Measurements from ENCODE around the gene STK4.
A peak's percentile ranks its signal among the peaks of the same experiment; 100 is the strongest.
"Not testable (repeated sequence)": the region's sequence is repeated elsewhere in the genome, so short reads cannot be mapped to it uniquely, and the experiment has no call there.

STK4 gene

DNA sequence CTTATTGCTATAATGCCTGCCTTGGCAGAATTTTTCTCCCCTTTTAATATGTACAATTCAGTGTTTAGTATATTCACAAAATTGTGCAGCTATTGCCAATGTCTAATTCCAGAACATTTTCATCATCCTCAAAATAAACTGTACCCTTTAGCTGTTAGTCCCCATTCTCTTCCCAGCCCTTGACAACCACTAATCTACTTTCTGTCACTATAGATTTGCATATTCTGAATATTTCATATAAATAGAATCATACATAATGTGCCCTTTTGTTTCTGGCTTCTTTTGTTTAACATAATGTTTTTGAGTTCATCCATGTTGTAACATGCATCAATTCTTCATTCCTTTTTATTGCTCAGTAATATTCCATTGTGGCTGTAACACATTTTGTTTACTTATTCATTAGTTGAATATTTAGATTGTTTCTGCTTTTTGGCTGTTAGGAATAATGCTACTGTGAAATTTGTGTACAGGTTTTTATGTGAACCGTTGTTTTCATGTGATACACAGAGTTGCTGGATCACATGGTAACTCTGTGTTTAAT is 22.4 kb downstream of the STK4 start:
- DNase-seq (ENCODE audit: low read depth), result no peak

DNA sequence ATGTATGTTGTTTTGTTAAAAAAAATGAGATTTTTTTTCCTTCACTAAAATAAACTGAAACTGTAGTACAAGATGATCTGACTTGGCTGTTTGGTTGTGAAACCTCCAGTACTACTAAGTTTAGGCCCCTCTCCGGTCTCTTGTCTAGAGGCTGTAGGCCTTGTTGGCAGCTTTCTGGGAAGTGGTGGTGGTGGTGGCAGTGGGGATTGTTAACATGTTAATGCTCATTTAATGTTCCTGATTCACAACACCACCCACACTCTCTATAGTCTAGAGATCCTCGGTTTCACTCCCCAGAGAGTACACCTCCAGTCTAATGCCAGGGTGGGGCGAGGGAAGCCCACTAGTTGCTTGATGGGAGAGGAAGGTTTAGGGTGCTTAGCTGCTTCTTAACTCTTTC is 24.1 kb downstream of the STK4 start:
- DNase-seq (ENCODE audit: low read depth), result no peak

DNA sequence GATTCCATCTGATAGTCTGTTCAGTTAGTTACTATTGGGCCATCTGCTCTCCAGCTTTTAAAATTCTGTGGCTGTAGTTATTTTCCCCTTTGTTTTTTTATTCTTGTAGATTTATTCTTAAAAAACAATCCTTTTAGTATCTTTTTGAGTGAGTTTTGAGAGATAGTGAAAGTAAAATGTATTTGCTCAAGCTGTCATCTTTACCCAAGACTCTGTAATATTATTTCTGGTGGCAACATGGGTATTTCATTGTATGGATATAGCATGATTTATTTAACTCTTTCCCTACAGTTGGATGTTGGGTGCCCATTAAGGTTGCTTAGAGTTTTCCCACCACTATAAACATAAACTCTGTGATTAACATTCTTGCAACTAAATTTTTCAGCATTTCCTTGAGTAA is 24.6 kb downstream of the STK4 start:
- DNase-seq (ENCODE audit: low read depth), result no peak

DNA sequence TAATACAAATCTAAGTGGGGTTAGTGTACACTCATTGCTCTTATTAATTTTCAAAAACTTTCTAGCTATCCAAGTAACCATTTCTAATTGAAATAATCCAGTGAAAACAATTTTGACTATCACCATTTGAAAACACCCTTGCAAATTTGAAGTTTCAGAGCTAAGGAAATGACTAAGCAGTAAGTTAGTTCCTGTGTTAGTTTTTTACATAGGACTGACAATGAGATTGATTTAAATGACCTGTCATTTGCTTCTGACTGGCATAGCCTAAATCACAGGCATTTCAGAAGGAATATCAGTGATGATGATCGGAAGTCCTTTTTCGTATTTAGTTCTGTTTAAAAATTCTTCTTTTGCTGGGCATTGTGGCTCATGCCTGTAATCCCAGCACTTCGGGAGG is 27.0 kb downstream of the STK4 start:
- DNase-seq (ENCODE audit: low read depth), result no peak

DNA sequence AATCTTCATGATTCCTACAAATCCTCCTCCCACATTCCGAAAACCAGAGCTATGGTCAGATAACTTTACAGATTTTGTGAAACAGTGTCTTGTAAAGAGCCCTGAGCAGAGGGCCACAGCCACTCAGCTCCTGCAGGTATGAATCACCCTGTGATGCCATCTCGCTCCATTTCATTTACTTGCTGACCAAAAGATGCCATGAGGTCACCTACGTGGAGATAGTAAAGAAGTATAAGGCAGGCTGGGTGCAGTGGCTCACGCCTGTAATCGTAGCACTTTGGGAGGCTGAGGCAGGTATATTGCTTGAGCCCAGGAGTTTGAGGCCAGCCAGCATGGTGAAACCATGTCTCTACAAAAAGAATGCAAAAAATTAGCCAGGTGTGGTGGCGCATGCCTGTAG is 30.9 kb downstream of the STK4 start:
- DNase-seq (ENCODE audit: low read depth), result no peak

DNA sequence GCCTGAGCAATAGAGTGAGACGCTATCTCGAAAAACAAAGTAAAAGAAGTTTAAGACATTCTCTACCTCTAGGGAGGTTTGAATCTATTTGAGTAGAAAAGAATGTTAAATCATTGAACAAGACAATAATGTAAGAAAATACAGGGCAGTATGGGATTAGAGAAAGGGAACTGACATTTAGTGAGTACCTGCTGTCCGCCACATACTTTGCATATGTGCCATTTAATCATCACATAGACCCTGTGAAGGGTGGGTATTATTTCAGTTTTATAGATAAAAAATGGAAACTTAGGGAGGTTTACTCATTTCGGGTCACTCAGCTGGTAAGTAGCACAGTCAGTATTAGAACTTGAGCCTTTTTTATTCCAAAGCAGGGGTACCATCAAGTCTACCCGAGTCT is 31.4 kb downstream of the STK4 start:
- no peak for DNase-seq (ENCODE audit: low read depth)

GRCh38 chr20:45008521-45009049 is 42.3 kb downstream of the STK4 start:
- no peak for DNase-seq (ENCODE audit: low read depth)

DNA sequence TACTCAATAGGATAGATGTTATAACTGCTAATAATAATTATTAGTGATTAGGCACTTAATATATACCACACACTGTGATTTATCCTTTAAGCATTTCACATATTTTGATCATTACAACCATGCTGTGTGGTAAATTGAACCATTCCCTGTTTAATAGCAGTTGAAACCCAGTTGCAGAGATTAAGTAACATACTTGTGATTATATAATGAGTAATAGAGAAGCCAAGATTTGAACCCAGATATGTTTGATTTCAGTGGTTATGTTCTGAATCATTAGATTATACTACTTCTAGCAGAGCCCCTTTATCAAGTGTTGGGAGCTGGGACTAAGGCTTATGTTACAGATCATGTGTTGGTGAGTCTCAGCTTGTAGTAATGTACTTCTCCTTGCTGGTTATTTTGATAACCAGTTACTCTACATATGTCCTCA is 44.1 kb downstream of the STK4 start:
- DNase-seq (ENCODE audit: low read depth), result no peak

GRCh38 chr20:45011108-45011526 is 44.8 kb downstream of the STK4 start:
- no peak for DNase-seq (ENCODE audit: low read depth)

DNA sequence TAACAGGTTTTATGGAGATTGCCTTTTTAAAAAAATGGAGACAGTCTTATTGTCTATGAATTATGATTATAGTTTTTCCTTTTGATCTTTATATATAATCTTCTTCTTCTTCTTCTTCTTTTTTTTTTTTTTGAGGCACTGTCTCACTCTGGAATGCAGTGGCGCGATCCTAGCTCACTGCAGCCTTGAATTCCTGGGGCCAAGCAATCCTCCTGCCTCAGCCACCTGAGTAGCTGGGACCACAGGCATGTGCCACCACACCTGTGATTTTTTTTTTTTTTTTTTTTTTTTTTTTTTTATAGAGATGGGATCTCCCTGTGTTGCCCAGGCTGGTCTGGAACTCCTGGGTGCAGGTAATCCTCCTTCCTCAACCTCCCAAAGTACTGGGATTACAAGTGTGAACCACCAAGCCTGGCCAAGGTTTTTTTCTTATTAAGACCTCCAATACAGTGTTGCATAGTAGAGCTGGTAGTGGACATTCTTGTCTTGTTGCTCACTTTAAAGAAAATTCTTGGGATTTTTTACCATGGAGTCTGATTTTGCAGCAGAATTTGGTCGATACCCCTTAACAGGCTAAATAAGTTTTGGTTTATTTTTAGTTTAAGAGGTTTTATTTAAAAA is 46.5 kb downstream of the STK4 start:
- no peak for DNase-seq (ENCODE audit: low read depth)

- DNase-seq (ENCODE audit: low read depth), result not testable (repeated sequence)
Measured at GRCh38 chr20:45014131-45014530, 47.8 kb downstream of the STK4 start.

- peak; percentile 73 for DNase-seq (ENCODE audit: low read depth)
Measured at GRCh38 chr20:45014671-45015415, 48.5 kb downstream of the STK4 start.

DNA sequence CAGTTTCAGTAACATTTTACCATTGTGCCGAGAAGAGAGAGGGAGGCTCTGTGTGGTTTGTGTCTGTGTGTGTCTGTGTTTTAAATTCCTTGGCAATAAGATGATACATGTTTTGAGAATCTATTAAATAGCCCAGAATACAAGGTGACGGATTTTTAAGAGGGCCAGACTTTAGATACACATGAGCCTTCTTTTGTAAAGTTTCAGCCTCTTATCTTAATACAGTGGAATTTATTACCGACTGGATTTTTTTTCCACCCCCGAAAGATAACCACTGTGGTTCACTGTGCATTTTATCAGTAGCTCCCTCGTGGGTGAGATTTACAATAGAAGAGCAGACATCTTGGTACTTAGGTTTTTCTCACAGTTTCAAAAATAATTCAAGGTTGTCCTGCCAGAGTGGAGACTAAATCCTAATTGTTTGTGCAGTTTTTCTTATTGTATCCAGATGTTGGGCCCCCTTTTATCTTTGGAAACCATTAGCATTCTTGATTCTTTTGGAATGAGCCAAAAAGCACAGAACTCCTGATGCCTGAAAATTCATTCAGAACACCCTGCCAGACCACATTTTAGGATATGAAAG is 49.9 kb downstream of the STK4 start:
- peak; percentile 24 for DNase-seq (ENCODE audit: low read depth)

GRCh38 chr20:45017281-45017680 is 51.0 kb downstream of the STK4 start:
- no peak for DNase-seq (ENCODE audit: low read depth)

DNA sequence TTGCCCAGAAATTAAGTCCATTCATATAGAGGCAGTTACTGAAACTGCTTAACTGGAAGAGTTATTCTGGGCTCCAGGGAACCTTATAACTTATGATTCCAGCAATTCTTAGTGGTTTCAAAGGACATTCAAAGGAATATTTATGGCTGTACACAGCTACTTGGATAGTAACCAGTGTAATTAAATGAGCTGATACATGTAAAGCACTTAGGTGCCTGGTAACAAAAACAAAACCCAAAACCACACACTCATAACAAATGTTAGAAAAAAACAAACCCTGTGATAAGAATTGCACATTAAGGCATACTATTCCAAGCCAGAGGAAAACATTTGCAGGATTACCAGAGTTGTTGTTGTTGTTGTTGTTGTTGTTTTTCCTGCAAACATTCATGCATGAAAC is 51.5 kb downstream of the STK4 start:
- peak; percentile 84 for DNase-seq (ENCODE audit: low read depth)

DNA sequence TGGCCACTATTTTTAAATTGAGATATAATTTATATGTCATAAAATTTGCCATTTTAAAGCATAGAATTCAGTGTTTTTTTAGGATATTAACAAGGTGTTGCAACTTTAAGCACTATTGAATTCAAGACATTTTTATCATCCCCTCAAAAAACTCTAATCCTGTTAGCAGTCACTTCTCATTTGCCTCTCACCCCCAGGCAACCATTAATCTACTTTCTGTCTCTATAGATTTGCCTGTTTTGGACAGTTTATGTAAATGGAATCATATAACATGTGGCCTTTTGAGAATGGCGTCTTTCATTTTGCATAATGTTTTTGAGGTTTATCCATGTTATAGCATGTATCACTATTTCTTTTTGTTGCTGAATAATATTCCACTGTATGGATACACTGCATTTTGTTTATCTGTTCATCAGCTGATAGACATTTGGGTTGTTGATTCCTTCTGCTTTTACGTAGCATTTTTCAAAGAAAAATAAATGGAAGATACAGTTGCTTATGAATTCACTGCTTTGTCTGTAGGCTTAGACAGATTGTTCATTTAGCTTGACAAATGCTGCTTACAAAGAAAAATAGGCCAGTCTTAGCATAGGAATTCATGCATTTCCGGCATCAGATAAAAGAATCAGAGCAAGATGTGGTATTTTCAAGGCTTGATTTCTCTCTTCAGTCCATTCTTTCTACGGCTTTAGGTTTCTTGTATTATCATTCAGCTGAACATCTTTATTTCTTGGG is 52.9 kb downstream of the STK4 start:
- no peak for DNase-seq (ENCODE audit: low read depth)

GRCh38 chr20:45019762-45020123 is 53.4 kb downstream of the STK4 start:
- DNase-seq (ENCODE audit: low read depth), result no peak

- no peak for DNase-seq (ENCODE audit: low read depth)
Measured at GRCh38 chr20:45020236-45020886, 54.0 kb downstream of the STK4 start.

DNA sequence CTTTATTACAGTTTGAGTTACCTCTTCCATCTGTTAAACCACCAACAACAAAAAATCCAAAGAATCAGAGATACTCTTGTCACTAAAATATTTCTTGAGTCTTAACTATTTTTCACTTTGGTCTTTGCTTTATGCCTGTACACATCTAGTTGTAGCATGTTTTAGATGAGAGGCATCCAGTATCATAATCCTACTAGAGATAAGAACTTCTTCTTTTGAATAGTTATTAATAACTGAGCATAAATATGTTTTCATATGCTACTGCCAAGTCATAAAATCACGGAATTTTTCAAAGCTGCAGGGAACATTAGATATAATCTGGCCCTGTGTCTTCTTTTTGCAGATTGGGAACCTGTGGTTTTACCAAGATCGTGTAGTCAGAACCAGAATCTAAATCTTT is 55.3 kb downstream of the STK4 start:
- DNase-seq (ENCODE audit: low read depth), result no peak

GRCh38 chr20:45023140-45023539 is 56.8 kb downstream of the STK4 start:
- not testable (repeated sequence) for DNase-seq (ENCODE audit: low read depth)

DNA sequence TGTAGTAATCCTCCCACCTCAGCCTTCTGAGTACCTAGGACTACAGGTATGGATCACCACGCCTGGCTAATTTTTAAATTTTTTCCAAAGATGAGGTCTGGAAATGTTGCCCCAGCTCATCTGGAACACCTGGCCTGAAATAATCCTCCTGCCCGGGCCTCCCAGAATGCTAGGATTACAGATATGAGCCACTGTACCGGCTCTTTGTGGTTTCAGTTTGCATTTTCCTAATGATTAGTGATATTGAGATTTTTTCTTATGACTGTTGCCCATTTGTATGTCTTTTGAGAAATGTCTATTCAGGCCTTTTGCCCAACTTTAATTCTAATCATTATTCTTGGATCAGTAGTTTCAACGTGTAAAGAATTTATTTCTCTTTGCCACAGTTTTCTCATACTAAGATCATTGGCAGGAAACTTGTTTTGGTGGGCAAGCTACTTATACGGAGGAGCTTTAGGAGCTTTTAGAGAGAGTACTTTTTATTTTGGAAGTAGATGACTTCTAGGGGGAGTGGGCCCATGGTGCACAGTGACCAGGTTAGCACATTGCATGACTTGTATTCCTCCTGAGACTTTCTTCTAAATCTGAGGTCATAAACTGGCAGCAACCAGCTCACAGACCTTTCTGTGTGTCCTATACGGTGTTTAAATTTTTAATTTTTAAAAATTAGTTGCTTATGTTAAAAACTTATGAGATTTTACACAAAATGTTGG is 62.3 kb downstream of the STK4 start:
- DNase-seq (ENCODE audit: low read depth), result no peak
